DMS 273 treated with DMSO at 0.1 percent for 48 hours (cell line): ENCODE data around the gene DNAJB12.
"Not testable (repeated sequence)": the region's sequence is repeated elsewhere in the genome, so short reads cannot be mapped to it uniquely, and the experiment has no call there.

Source experiments
- DNase-seq: peaks from one replicate; lab custom pipeline; 2025; lab: John Stamatoyannopoulos, UW

DNAJB12 gene

GRCh38 chr10:72353028-72353964 is 1.4 kb downstream of the DNAJB12 start:
- no peak for DNase-seq

- DNase-seq, result no peak
These were observed 3.2 kb downstream of the DNAJB12 start for GRCh38 chr10:72351479-72351878.

GRCh38 chr10:72349438-72349837 is 5.3 kb downstream of the DNAJB12 start:
- DNase-seq, result no peak

- DNase-seq, result no peak
These were observed 6.4 kb downstream of the DNAJB12 start for GRCh38 chr10:72348282-72348681.

GRCh38 chr10:72346117-72346516 is 8.6 kb downstream of the DNAJB12 start:
- not testable (repeated sequence) for DNase-seq

GRCh38 chr10:72344932-72345331 is 9.8 kb downstream of the DNAJB12 start:
- DNase-seq, result no peak

GRCh38 chr10:72342911-72343310 is 11.8 kb downstream of the DNAJB12 start:
- DNase-seq, result no peak

GRCh38 chr10:72340510-72341261 is 14.0 kb downstream of the DNAJB12 start:
- DNase-seq, result no peak

GRCh38 chr10:72338180-72338579 is 16.5 kb downstream of the DNAJB12 start:
- no peak for DNase-seq

- DNase-seq, result no peak
These were observed 17.0 kb downstream of the DNAJB12 start for GRCh38 chr10:72337722-72338121.

- DNase-seq, result no peak
These were observed 17.6 kb downstream of the DNAJB12 start for GRCh38 chr10:72337039-72337629.

- DNase-seq, result no peak
These were observed 18.3 kb downstream of the DNAJB12 start for GRCh38 chr10:72336259-72337038.

- no peak for DNase-seq
These were observed 19.1 kb downstream of the DNAJB12 start for GRCh38 chr10:72335394-72336258.

GRCh38 chr10:72334825-72335393 is 19.8 kb downstream of the DNAJB12 start:
- peak; percentile 28 for DNase-seq

- peak; percentile 74 for DNase-seq
These were observed 20.4 kb downstream of the DNAJB12 start for GRCh38 chr10:72334196-72334824.

- DNase-seq, result no peak
These were observed 21.4 kb downstream of the DNAJB12 start for GRCh38 chr10:72333112-72334015.

GRCh38 chr10:72332423-72333111 is 22.2 kb downstream of the DNAJB12 start:
- no peak for DNase-seq
